GM10266 (cell line): Measurements from ENCODE around the gene MDM2.
"Not testable (repeated sequence)": the region's sequence is repeated elsewhere in the genome, so short reads cannot be mapped to it uniquely, and the experiment has no call there.

Source experiments
- DNase-seq: peaks from one replicate; pipeline ENCODE4 v3.0.0; 2012; ENCODE audit errors: extremely low spot score
- CTCF ChIP-seq: IDR thresholded peaks from 2 replicates; pipeline ENCODE4 v1.5.1; 2012; ENCODE audit warnings: mild to moderate bottlenecking, low read depth; ENCODE audit not compliant: control insufficient read depth, insufficient read depth; ENCODE audit errors: missing control alignments

MDM2 gene

DNA sequence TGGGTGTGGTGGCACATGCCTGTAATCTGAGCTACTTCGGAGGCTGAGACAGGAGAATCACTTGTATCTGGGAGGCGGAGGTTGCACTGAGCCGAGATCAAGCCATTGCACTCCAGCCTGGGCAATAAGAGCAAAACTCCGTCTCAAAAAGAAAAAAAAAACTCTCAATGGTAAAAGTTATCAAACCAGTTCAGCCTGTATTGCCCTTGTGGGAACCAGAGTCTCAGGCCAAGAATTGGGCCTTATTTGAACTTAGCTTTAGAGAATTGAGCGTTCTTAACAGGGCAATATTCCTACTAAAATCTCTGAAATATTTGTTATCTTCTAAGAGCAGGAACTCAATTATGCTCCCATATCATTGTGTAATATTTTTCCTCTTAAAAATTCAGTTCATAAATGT, 7.7 kb upstream of the MDM2 start:
- no peak for DNase-seq
- no peak for TF ChIP-seq CTCF

- not testable (repeated sequence) for DNase-seq
Measured at GRCh38 chr12:68801124-68801523, 6.9 kb upstream of the MDM2 start.

- not testable (repeated sequence) for DNase-seq
Measured at GRCh38 chr12:68802372-68802745, 5.6 kb upstream of the MDM2 start.

GRCh38 chr12:68802911-68803651, 4.9 kb upstream of the MDM2 start:
- DNase-seq: not testable (repeated sequence)

GRCh38 chr12:68803948-68804656, 3.9 kb upstream of the MDM2 start:
- TF ChIP-seq CTCF: no peak
- DNase-seq: no peak

GRCh38 chr12:68804657-68805591, 3.1 kb upstream of the MDM2 start:
- no peak for TF ChIP-seq CTCF
- DNase-seq: no peak

GRCh38 chr12:68805592-68806120, 2.3 kb upstream of the MDM2 start:
- TF ChIP-seq CTCF: no peak
- DNase-seq: no peak

- DNase-seq: no peak
- TF ChIP-seq CTCF: no peak
Measured at GRCh38 chr12:68806488-68807237, 1.3 kb upstream of the MDM2 start.

DNA sequence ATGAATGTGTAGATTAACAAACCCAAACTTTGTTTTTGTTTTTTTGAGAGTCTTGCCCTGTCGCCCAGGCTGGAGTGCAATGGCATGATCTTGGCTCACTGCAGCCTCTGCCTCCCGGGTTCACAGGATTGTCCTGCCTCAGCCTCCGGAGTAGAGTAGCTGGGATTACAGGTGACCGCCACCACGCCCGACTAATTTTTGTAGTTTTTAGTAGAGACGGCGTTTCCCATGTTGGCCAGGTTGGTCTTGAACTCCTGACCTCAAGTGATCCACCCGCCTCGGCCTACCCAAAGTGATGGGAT, 752 bp upstream of the MDM2 start:
- not testable (repeated sequence) for DNase-seq
